SU-DHL-6 (cell line): ENCODE results near the gene MME.

ENCODE experiments used
- H2AFZ ChIP-seq: fragments of 200-600 bp; sonication (generic); 2 replicates; pipeline ENCODE4 v1.6.1; 2014; ENCODE audit warnings: low read depth, mild to moderate bottlenecking, moderate library complexity, mixed read lengths, antibody characterized with exemption, low read length; ENCODE audit not compliant: severe bottlenecking
- H3F3A ChIP-seq: fragments of 200-600 bp; shearing (Covaris generic); 2 replicates; pipeline ENCODE4 v1.6.0; 2016; ENCODE audit warnings: antibody characterized with exemption, mild to moderate bottlenecking; ENCODE audit not compliant: insufficient read depth
- H3K27ac ChIP-seq: fragments of 200-600 bp; sonication (generic); 2 replicates; pipeline ENCODE4 v1.5.1; 2016; ENCODE audit warnings: low read depth, mild to moderate bottlenecking, low read length, moderate library complexity, mixed read lengths
- H3K27me3 ChIP-seq: fragments of 200-600 bp; sonication (generic), shearing (Covaris generic); 2 replicates; pipeline ENCODE4 v1.6.0; 2014; ENCODE audit warnings: mild to moderate bottlenecking, low read length
- H3K36me3 ChIP-seq: fragments of 200-600 bp; sonication (generic); 2 replicates; pipeline ENCODE4 v1.6.1; 2014; ENCODE audit warnings: mild to moderate bottlenecking, low read length, mixed read lengths
- H3K4me2 ChIP-seq: fragments of 300-600, 200-600 bp; shearing (Covaris generic), sonication (generic); 2 replicates; pipeline ENCODE4 v1.6.0; 2014; ENCODE audit warnings: low read length, low read depth, mild to moderate bottlenecking; ENCODE audit not compliant: poor library complexity, severe bottlenecking
- H3K4me3 ChIP-seq: fragments of 200-600 bp; sonication (generic); 2 replicates; pipeline ENCODE4 v1.5.1; 2014; ENCODE audit warnings: antibody characterized with exemption, low read length, mild to moderate bottlenecking, mixed read lengths; ENCODE audit not compliant: insufficient read depth, poor library complexity, severe bottlenecking
- H3K79me2 ChIP-seq: fragments of 200-600 bp; sonication (generic); 2 replicates; pipeline ENCODE4 v1.6.1; 2014; ENCODE audit warnings: mild to moderate bottlenecking, low read length, moderate library complexity; ENCODE audit not compliant: insufficient read depth
- H3K9ac ChIP-seq: fragments of 200-600 bp; sonication (generic); 2 replicates; pipeline ENCODE4 v1.7.0; 2014; ENCODE audit warnings: mild to moderate bottlenecking, low read length
- H3K9me2 ChIP-seq: fragments of 200-600 bp; sonication (generic); replicated peaks from 2 replicates; pipeline ENCODE4 v1.6.1; 2014; ENCODE audit warnings: low read length; ENCODE audit not compliant: insufficient read depth
- H3K9me3 ChIP-seq: fragments of 200-600 bp; sonication (generic); 2 replicates; pipeline ENCODE4 v1.6.1; 2014; ENCODE audit warnings: low read length, mixed read lengths; ENCODE audit not compliant: insufficient read depth
- H4K20me1 ChIP-seq: fragments of 200-600 bp; sonication (generic); 2 replicates; pipeline ENCODE4 v1.6.1; 2014; ENCODE audit warnings: low read depth, mild to moderate bottlenecking, antibody characterized with exemption, low read length, moderate library complexity, mixed read lengths
- CTCF ChIP-seq: fragments of 200-600 bp; sonication (generic); IDR thresholded peaks from one replicate; pipeline ENCODE4 v1.5.1; 2017; ENCODE audit warnings: antibody characterized with exemption, mild to moderate bottlenecking, low read length, moderate library complexity; ENCODE audit not compliant: insufficient read depth, poor library complexity, severe bottlenecking
- EZH2phosphoT487 ChIP-seq: fragments of 200-600 bp; sonication (generic), shearing (Covaris generic); conservative IDR thresholded peaks from 2 replicates; pipeline ENCODE4 v1.6.1; 2018; ENCODE audit warnings: mild to moderate bottlenecking, antibody characterized with exemption, low read length, moderate library complexity, mixed read lengths

The MME gene

GRCh38 chr3:155204851-155205250, 124.7 kb downstream of the MME start:
- no peaks in the 10 kb centered on the region for H3K9me2 ChIP-seq
- no peaks in the 10 kb centered on the region for H4K20me1 ChIP-seq
- H3F3A ChIP-seq, result no peaks in the 10 kb centered on the region
- no peak overlapping the region for H3K4me2 ChIP-seq
- H3K4me3 ChIP-seq, result no peak overlapping the region
- no peak overlapping the region for H3K27ac ChIP-seq
- no peaks in the 10 kb centered on the region for H3K27me3 ChIP-seq
- H3K79me2 ChIP-seq, result no peaks in the 10 kb centered on the region
- no peaks in the 10 kb centered on the region for H3K36me3 ChIP-seq
- no peak overlapping the region for H2AFZ ChIP-seq
- TF ChIP-seq EZH2phosphoT487 (no peak), CTCF (no peak)
- H3K9me3 ChIP-seq, result no peaks in the 10 kb centered on the region
- no peak overlapping the region for H3K9ac ChIP-seq

- Histone ChIP-seq H3K4me3 (no peak overlapping the region), H3K36me3 (no peaks in the 10 kb centered on the region), H3K79me2 (no peaks in the 10 kb centered on the region), H2AFZ (no peak overlapping the region), H3K9me2 (no peaks in the 10 kb centered on the region), H3K4me2 (no peak overlapping the region), H4K20me1 (no peaks in the 10 kb centered on the region), H3K27ac (no peak overlapping the region), H3F3A (no peaks in the 10 kb centered on the region), H3K27me3 (no peaks in the 10 kb centered on the region), H3K9me3 (no peaks in the 10 kb centered on the region), H3K9ac (no peak overlapping the region)
- TF ChIP-seq EZH2phosphoT487 (no peak), CTCF (no peak)
These were observed 128.2 kb downstream of the MME start for GRCh38 chr3:155208183-155208800.

GRCh38 chr3:155210736-155211135, 130.6 kb downstream of the MME start:
- Histone ChIP-seq H3K9me2 (no peaks in the 10 kb centered on the region), H2AFZ (no peak overlapping the region), H3K9me3 (no peaks in the 10 kb centered on the region), H3K4me2 (no peak overlapping the region), H3K27me3 (no peaks in the 10 kb centered on the region), H3K36me3 (no peaks in the 10 kb centered on the region), H3K79me2 (no peaks in the 10 kb centered on the region), H3F3A (no peaks in the 10 kb centered on the region), H3K4me3 (no peak overlapping the region), H4K20me1 (no peaks in the 10 kb centered on the region), H3K27ac (no peak overlapping the region), H3K9ac (no peak overlapping the region)
- TF ChIP-seq CTCF, result no peak
- no peak for TF ChIP-seq EZH2phosphoT487
